ENCODE measurements around the gene PLEKHG7. TPM values are rescaled to one million over a fixed set of nuclear protein-coding genes. Genes with fewer than 3 reads are reported as not detected.

PLEKHG7 gene
- total RNA-seq, 1 experiment from 2014 or later: not detected

DNA sequence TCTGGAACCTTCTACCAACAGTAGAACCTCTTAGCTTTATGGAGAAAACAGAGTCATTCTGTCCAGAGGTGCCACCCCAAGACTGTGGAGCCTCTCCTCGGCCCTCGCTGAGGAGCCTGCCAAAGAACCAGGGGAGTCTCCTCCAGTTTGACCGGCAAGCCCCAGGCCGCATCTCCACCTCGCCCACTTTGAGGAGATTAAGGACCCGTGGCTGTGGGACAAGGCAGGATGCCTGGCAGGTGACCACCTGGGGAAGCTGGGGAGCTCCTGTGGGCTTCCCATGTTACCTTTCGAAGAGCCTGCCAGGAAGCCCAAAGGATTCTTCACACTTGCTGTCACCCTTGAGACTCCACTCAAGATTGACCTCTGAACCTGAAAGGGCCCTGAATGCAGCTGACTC, 3.8 kb downstream of the PLEKHG7 start:
- DNase-seq (ENCODE audit: low read depth): no peak

DNA sequence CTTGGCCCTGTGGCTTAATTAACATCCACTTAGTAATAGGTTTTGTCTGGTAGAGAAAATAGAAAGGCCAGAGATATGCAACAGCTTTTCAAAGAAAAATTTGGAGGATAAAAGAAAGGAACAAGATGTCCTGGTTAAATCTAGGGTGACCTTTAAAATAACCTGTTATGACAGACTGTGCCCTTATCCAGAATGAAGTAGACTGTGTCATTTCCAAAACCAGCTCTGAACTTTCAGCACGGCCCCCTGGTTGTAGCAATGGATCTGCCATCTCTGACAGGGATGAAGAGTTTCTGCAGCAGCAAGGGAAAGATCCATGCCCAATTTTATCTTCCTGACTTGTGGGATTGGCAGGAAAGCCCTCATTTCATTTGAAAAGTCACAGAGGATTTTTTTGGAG, 5.1 kb downstream of the PLEKHG7 start:
- DNase-seq (ENCODE audit: low read depth): no peak

DNA sequence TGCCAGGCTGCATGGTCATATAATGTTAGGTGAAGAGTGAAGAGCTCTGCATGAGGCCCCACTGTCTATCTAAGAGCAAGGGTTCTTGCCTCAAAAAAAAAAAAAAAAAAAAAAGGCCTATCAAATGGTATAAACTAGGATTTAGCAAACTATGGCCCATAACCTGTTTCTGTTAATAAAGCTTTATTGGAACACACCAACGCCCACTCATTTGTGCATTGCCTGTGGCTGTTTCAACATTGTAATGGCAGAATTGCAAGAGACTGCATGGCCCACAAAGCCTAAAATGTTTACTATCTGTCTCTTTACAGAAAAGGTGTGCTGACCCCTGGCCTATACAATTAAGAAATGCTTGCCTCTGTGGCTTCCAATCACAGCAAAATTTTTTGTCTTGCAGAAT, 12.8 kb downstream of the PLEKHG7 start:
- no peak for DNase-seq (ENCODE audit: low read depth)

DNA sequence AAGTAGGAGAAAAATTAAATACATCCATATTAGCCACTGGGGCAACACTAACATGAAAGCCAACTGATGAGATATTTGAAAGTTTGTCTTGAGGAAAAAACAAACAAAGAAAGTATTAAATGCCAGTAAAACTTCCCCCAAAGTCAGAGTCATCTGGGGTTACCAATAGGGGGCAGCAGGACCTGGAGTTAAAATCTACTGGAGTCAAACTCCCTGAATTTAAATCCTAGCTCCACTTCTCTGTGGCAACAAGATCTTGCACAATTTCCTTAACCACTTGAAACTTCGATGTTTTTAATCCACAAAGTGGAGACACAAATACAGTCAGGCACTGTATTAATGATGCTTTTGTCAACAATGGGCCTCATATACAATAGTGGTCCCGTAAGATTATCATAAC, 14.4 kb downstream of the PLEKHG7 start:
- peak; percentile 27 for DNase-seq (ENCODE audit: low read depth)

DNA sequence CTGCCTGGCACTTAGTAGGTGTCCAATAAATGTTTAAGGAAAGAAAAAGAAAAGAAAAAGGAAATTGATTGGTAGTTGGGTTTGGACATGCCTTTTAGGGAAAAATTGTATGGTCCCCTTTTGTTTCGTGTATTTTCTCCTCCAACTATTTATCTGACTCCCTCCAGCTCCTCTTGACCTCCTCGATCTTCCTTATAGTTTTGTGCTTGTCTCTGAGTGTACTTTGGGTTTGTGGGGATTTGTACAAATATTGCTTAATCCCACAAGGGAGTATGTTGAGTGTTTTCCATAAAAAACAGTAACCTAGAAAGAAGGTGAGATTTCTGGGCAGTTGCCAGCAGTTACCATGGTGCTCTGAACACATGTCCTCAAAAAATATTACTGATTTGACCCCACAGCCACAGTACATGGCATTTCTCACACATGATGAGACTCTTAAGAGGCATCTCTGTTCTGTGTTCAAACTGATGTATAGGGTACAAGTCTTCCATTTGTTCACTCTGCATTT, 15.7 kb downstream of the PLEKHG7 start:
- DNase-seq (ENCODE audit: low read depth): no peak

DNA sequence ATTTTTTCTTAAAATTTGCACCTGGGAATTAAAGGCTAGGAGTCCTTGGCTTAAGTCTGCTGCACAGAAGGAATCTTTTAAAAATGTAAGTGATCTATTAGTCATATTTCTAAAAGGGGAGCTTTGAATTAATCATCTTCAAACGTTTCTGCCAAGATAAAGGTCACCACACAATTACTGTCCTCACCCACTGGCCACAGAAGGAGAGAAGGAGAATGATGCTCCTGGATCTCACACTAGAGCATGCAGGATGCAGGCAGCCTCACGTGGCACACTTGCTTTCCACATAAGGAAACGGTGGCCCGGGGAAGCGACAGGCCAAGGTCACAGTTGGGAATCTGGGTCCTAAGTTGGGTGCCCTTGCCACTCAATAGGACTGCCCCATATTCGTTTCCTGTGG, 16.9 kb downstream of the PLEKHG7 start:
- DNase-seq (ENCODE audit: low read depth): peak; percentile 47

DNA sequence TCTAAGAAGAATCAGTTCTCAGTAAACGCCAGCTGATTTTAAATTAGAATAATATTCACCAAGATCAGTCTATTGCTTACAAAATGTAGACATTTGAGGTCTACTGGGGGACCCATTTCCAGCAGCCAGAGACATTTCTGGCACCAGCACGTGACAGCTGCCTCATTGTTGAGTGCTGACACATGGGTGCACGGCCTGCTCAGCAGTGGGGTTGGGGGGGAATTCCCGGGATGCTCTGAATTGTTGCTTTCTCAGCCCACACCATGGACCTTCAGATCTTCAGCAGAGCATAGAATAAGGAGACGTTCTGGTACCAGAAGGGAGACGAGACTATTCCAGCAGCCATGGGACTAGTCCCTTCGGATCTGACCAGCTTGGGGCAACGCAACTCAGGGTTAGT, 18.3 kb downstream of the PLEKHG7 start:
- DNase-seq (ENCODE audit: low read depth): no peak

DNA sequence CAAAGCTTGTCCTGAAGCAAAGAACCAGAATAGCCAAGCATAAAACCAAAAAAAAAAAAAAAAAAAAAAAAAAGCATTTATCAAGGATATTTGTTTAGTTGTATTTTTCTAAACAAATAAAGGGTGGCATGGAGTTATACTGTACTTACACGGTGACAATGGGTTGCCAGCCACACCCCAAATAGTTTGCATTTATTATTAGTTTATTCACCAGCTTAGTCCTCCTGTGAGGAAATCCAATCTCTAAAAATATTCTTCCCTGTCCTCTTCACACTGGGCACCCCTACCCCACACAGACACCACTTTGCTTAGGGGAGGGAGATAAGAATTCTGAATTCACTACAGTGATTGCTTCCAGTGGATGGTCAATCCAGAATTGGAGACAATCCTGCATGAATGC, 18.9 kb downstream of the PLEKHG7 start:
- no peak for DNase-seq (ENCODE audit: low read depth)

DNA sequence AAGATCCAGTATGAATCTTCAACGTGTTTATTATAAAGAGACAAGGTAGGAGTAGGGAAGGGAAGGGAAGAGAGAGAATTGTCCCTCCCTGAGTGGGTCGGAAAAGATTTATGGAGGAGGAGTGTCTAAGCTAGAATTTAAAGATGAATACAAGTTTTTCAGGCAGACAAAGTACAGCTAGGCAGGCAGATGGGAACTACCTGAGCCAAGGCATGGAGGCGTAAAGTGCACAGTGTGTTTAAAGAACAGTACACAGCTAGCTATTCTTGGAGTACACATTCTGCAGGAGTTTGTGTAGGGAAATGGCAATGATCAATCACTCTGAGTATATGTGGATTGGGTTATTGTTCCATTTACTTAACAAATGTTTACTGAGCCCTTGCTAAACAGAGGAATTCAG, 20.1 kb downstream of the PLEKHG7 start:
- no peak for DNase-seq (ENCODE audit: low read depth)

DNA sequence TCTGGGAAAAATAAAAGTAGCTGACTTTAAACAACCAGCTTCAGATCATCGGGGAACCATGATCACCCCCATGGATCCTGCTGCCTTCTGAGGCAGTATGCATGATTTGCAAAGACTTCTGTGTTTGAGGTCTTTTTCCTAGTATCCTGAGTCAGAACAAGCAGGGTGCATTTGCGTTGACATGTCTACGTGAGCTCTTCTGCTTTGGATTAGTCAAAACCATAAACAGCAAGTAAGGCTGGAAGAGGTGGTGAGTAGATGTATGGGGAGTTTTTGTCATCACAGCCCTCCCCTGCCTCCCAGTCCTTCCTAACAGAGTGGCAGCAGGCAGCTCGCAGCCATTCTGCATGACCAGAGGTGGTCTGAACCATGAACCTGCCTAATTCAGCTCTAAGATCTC, 24.1 kb downstream of the PLEKHG7 start:
- no peak for DNase-seq (ENCODE audit: low read depth)

DNA sequence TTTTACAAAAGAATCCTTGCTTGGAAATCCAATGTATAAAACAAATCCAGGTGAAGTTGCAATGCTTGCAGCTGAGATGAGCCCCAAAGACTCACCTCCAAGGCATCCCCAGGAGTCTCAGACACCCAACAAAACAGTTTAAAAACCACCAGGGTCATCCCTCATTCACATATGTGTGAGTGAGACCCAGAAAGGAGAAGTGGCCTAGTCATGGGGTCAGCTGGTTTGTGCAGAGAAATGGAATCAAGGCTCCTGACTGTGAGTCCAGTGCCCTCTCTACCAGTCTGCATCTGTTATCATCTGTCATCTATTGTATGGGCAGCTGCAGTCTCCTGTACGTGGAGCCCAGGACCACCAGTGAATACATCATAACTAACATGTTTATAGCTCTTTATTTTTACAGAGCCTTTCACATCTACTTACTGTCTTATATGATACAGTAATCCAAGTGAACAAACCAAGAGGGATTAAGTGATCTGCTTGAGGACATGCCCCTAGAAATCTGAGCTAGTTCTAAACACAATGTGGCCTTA, 27.1 kb downstream of the PLEKHG7 start:
- no peak for DNase-seq (ENCODE audit: low read depth)

DNA sequence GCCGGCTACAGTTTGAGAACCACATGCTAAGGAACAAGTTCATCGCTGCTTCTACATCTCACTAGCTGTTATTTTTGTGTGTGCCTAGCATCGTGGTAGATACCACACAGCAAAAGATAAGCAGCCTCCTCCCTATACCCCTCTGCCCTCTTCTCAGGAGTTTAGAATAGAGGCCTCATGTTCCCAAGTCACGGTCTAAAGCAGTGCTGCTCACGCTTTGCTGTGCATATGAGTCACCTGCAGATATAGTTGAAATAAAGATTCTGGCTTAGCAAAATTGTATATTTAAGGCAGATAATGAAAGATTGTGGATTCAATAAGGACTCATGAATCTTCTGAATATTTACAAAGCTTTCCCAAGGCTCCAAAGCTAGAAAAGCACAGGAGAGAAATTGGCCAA, 28.0 kb downstream of the PLEKHG7 start:
- DNase-seq (ENCODE audit: low read depth): no peak

DNA sequence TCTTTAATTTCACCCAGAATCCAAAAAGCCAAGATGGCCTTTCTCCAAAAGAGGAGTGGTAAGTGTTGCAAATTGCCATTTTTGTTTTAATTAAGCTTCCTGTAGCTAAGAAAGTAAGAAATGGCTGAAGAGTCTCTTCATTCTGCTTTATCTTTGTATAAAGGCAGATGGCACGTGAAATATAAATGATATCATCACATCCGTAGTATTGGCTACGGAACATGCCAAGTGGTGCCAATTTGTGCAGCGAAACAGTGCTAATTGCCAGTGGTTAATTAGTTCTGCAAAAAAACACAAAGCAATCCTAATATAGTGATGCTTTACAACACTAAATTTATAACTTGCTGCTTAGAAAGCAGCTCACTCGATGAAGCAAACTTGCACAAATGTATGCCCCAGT, 29.4 kb downstream of the PLEKHG7 start:
- DNase-seq (ENCODE audit: low read depth): no peak

DNA sequence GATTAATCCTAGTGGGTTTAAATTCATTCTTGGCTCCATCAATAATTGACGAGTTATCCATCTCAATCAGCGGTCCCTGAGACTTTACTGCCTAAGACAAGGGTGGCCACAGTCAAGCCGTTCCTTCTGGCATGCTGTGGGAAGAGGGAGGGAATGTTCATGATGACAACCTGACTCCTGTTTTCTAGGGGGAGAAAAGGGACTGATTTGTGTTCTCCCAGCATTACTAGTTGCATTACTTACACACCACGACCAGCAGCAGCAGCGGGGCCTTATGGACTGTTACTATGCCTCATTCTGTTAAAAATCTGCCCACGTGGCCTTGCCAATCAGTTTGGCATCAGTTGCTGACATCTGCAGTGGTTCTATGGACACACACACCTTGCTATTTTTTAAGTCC, 29.9 kb downstream of the PLEKHG7 start:
- no peak for DNase-seq (ENCODE audit: low read depth)

DNA sequence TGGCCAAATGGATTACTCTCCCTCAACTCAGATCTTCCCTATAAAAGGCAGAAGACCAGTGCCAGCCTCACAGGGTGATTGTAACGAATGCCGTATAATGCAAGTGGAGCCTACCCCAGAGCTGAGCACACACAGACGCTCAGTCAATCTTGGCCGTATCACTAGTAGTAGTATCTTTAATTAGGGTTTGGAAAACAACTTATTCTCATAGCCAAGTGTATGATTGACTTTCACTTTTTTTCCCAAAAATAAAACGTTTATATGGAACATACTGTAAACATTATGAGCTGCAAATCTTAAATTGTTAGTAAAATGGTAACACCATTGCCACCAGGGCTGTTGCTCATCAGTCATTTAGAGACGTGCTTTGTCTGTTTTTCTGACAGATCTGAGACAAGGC, 30.4 kb downstream of the PLEKHG7 start:
- DNase-seq (ENCODE audit: low read depth): no peak

DNA sequence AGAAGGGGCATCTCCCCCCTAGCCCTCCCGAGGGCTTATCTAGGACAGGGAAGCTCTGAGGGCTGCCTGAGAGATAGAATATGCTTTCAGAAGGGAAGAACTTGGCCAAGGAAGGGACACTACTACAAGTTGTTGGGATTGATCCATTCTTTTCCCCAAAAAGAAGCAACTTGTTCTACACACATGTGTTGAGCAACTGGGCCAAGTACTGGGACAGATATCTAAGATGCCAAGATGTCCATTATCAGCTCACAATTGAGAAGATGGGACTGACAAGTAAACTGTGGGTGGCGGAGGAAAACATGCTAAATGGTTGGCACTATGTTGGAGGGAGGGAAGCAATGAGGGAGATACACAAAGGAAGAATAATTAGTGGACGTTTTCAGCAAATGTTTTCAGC, 30.9 kb downstream of the PLEKHG7 start:
- no peak for DNase-seq (ENCODE audit: low read depth)

DNA sequence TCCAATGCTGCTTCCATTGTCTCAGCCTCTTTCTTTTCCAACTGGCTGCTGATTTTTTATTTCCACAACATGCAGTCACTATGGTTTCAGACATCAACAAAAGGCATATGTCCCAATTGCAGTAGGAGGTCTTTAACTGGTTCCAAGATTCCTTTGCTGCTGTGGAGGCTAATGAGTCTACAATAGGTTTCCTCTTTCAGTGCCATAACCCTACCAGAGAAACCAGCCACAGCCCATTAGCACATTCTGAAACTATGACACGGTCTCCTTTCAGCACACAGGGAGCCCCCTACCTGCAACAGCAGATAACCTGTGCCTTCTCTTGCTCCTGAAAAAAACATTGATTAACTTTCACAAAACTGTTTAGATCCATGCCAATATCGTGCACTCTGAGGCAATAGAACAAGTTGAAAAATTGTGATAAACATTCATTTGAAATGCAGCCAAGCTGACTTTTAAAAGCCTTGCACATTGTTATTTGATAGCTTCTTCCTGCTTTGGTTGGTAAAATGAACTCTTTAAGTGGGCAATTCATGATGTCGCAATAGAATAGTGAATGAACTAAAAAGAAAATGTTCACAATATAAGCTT, 32.4 kb downstream of the PLEKHG7 start:
- peak; percentile 76 for DNase-seq (ENCODE audit: low read depth)

DNA sequence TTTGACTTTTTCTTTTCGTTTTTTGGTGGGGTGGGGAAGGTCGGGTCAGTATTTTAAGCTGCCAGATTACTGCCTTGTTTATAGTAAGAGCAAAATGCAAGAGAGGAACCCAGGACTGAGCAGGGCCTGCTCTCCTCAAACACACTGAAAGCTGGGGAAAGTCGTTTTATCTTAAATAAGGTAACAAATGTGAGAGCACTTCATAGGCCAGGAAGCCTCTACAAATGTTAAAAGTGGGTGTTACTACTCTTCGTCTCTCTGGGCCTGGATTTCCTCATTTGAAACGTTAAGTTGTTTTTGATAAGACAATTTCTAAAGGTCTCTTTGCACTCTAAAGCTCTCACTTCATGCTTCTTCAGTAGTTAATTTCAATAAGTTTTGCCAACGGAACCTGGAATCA, 33.8 kb downstream of the PLEKHG7 start:
- no peak for DNase-seq (ENCODE audit: low read depth)

DNA sequence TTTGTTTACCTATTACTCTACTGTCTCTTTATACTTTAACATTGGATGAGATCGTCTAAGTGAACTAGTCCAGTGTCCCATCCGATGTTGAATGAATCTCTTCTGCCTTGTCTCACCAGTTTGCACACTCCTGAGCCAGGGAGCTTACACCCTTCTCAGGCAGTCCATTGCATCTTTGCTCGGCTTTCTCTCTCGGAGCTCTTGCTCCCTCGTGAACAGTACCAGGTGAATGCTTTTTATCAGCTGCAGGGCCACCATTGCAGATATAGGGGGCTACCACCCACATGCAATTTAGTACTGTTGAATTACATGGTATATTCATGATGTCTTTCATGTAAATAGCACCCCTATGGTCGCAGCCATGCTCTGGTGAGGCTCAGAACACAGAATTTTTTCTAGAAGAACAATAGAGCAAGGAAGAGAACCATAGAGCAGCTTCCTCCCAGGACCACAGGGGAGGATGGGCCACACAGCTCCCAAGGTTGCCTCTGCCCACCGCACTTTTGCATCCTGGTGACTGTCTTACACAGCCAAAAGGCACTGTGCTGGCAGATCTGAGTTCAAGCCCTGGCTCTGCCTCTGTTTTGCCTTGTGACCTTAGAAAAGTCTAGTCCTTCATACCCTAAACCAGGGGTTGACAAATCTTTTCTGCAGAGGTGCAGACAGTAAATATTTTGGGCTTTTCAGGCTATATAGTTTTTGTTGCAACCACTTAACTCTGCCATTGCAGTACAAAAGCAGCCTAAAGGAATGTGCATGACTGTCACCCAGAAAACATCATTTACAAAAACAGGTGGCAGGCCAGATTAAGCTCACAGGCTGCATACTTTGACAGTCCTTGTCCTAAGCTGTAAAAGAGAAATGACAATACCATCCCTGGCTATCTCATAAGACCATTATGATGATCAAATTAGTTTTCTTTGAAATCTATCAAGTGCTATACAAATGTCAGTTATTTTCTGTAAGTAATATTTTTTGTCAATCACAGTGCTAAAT, 35.4 kb downstream of the PLEKHG7 start:
- DNase-seq (ENCODE audit: low read depth): no peak

DNA sequence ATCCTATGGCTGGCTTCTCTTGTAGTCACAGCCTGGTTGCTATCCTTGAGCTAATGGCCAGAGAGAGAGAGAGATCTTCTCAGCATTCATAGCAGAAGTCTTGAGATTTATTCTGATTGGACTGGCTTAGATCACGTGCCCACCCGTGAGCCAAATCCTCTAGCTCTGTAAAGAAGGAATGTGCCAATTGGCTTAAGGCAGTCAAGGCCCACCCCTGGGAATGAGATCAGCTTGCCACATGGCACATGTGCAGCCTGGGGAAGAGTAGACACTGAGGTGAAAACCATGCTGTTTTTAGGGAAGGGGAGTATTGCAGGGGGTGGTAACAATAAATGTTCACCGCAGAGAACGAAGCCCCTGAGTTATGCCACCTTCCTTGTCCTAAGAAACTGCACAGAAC, 36.3 kb downstream of the PLEKHG7 start:
- DNase-seq (ENCODE audit: low read depth): no peak

DNA sequence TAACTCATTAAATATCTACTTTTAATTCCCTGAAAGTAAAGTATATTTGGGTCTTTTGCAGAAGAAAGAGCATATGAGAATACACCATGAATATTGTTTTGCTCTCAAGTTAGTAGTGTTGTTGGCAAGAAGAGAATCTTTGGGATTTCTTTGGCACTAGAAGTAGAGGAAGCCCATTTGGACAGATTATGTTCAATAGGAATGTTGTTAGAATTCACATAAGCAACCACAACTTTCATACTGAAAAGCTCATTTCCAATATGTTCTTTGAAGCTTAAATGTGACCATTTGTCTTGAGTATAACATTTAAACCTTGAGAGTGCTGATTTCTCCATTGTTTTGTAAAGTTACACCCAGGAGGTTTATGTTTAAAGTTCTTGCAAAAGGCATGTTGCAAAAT, 37.6 kb downstream of the PLEKHG7 start:
- DNase-seq (ENCODE audit: low read depth): no peak

DNA sequence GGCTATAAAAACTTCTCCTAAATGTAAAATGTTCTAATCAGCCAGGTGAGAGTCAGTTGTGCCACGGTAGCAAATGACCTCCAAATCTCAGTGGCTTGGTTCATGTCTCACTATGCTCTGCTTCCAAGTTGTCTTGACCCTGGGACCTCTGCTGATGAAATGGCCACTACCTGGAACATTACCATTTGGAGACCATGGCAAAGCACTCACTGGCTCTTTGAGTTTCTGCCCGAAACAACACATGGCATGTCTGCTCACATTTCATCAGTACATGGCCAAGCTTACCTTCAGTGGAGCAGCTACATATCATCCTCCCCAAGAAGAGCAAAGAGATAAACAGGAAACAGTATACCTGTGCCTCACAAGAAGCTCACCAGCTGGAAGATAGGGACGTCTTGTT, 40.2 kb downstream of the PLEKHG7 start:
- DNase-seq (ENCODE audit: low read depth): no peak

Measured in HT1080 (cell line).